Activated CD4-positive, alpha-beta T cell treated with anti-CD3 and anti-CD28 coated beads, Interleukin-2, amount 50 U/mL, for 48 hours (primary cell): ENCODE data around the gene ZFP57.
"Not testable (repeated sequence)": the region's sequence is repeated elsewhere in the genome, so short reads cannot be mapped to it uniquely, and the experiment has no call there.

Source experiments
- DNase-seq, 2 experiments: peaks; one replicate each; pipeline ENCODE4 v3.0.0-alpha.2; 2020

The ZFP57 gene

DNA sequence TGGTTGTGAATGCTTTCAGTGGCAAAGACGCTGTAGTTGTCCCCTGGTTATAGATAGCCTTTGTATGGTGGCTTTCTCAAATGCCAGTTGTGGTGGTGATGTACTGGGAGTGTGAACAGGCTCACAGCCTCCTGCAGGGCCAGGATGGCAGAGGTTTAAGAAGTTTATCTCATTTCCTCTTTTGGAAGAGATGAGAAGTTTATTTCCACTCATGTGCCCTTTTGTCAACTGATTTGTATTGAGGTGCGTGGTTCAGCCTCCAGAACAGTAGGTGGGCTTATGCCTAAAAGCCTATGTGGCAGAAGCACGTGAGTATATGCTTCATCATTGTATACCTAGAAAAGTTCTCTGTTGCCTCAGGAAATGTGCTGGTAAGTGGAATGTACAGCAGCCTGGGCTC lies 13.7 kb upstream of the ZFP57 start:
- no peak for DNase-seq

DNA sequence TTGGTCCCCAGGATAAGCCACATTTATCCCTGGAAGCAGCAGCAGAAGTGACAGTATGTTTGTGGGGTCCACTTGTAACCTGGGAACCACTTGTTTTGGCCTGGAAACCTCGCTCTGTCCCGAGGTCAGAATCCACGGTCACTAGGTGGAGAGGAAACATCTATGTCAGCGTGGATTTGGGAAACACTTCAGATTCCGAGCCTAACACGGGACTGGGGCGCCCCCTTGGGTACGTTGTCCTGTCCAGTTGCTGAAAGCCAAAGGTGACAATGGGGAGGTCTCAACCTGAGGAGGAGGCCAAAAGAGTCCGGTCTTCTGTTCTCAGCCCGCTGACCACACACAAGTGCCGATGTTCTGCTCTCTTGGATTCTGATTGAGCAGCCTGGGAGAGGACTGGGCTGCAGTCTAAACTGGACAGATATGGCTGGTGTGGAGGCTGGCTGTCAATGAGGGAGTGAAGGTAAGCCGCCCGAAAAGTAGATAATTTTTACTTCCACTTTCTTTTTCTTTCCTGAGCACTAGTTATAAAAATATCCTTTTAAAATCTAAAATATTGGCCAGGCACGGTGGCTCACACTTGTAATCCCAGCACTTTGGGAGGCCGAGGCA lies 4.9 kb upstream of the ZFP57 start:
- DNase-seq: no peak

DNA sequence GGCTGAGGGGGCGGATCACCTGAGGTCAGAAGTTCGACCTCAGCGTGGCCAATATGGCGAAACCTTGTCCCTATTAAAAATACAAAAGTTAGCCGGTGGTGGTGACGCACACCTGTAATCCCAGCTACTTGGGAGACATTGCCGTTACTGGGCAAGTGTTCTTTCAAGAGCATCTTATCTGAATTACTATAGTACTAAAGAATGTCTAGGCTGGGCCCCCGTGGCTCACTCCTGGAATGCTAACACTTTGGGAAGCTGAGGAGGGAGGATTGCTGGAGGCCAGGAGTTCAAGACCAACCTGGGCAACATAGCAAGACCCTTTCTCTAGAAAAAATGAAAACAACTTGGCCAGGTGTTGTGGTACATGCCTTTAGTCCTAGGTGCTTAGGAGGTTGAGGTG lies 859 bp upstream of the ZFP57 start:
- DNase-seq: no peak

DNA sequence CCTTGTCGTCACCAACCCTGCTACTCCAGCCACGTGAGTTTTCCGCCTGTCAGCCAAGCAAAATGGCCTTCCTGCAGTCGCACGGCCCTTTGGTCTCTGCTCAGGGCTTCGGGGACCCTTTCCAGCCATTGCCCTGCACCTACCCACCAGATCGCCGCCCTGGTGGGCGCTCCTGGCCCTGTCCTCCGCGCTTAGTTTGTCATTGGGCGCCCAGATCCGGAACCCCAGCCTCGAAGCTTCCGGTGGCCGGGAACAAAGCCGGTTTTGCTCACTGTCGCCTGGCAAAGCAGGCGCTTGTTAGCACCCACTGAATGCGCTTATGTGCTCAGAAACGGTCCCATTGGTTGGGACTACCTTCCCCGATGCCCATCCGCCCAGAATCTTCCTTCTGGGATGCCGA lies 536 bp downstream of the ZFP57 start:
- DNase-seq: no peak

DNA sequence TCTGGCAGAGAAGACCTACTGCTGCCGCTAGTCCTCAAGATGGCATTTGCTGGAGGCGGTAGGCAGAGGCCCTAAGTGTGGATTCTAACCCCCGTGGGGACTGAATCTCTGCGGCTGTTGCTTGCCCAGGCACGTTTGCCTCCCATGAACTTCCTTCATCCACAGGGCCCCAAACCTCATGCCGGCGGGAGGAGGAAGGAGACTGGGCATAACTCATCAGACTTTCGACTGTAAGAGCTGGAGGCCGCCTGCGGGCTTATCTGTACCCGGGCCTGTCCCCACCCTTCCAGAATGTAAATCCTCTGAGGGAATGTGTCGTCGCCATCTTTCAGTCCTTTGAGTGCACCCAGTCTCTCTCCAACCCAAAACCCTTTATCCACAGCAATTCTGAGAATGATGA lies 990 bp downstream of the ZFP57 start:
- DNase-seq: no peak

DNA sequence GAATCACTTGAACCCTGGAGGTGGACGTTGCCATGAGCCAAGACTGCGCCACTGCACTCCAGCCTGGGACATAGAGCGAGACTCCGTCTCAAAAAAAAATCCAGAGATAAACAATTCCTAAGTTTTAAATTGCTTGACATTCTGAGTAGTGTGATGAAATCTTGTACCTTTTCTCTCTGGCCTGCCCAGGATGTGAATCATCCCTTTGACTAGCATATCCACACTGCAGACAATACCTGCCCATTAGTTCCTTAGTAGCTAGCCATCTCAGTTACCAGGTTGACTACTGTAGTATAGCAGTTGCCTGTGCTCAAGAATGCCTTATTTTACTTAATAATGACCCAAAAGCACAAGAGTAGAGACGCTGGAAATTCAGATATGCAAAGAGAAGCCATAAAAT lies 2.8 kb downstream of the ZFP57 start:
- no peak for DNase-seq

DNA sequence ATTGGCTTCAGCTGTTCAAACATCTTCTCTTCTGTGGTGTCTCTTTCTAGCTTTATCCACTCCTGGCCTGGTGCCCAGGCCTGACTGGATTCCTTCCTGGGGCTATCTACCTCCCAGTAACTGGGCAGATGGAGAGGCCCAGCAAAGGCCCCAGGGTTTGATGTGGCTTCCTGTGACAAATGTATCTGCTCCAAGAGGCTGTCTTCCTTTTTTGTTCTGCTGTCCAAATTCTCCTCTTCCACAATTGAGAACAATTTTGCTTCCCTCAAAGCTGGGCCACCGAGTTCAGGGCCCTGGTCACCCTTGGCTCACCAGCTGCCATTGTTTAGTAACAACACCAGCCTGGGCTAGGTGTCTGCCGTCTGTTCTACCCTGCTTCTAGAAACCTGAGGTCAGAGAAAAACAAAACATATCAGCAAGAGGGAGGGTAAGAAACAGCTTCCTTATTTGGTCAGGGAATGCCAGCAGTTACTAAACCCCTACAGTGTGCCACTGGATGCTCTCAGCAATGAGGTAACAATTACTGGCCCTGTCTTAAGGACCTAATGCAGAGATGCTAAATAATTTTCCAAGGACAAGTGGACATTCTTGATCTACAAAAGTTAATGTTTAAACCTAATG lies 3.9 kb downstream of the ZFP57 start:
- no peak for DNase-seq

DNA sequence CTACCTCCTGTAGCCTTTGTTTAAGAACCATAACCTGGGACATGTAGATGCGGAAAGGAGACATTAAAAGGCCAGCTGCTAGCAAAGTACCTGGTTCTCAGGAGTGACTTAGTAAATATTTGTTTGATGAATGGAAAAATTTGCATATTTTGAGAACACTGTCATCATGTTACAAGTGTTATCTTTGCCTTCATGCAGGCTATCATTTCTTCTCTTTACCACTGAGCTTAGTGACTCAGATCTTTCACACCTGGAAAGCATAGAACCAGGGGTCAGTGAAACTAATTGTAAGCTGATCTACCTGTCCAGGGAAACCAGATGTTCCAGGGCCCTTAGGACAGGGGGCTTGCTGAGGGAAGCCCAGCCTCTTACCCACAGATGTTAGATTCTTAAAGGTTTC lies 5.4 kb downstream of the ZFP57 start:
- no peak for DNase-seq

DNA sequence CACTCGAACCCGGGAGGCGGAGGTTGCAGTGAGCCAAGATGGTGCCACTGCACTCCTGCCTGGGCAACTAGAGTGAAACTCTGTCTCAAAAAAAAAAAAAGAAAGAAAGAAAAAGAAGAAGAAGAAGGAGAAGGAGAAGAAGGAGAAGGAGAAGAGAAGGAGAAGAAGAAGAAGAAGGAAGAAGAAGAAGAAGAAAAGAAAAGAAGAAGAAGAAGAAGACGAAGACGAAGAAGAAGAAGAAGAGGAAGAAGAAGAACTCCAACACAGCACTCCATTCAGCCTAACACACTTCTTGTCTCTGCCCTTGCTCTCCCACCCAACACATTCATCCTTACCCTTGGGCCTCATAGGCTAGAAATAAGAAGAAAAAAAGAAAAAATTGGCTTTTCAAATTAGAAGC lies 6.9 kb downstream of the ZFP57 start:
- DNase-seq: no peak

DNA sequence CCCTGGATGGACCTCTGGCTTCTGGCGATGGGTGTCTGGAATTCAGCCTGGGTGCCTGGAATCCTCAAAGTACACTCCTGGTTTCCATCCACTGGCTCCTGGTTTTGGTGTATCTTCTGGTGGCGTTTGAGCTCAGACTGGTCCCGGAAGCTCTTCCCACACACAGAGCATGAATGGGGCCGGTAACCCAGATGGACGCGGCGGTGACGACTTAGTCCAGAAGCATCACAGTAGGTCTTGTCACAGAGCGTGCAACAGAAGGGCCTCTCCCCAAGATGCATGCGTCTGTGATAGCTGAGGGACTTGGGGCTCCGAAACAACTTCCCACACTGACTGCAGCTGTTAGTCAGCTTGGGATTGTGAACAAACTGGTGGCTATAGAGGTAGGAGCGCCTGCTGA lies 7.8 kb downstream of the ZFP57 start:
- no peak for DNase-seq

DNA sequence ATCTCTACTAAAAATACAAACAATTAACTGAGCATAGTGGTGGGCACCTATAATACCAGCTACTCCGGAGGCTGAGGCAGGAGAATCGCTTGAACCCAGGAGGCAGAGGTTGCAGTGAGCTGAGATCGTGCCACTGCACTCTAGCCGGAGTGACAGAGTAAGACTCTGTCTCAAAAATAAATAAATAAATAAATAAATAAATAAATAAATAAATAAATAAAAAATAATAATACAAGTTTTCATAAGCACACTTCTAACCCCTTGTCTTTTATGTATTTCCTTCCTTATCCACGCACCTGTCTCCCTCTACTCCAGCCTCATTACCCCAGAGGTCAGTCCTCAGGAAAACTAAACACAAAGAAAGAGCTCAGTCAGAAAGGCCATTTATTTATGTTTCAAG lies 8.8 kb downstream of the ZFP57 start:
- DNase-seq: not testable (repeated sequence)

DNA sequence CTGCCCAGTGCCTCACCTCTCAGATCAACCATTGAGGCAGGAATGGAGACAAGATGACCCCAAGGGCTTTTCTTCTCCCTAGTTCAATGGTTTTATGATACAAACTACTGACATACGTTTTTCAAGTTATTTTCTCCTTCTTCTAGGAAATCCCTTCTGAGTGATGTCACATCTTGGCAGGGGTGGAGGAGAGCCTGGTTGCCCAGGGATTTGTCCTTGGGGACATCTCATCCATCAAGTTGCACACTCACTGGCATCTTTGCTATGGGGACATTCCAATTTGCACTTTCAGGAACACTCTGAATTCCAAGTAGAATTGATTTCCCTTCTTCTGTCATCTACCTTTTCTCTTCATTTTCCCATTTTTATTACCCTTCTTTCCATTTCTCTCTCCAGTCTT lies 9.9 kb downstream of the ZFP57 start:
- DNase-seq: no peak

DNA sequence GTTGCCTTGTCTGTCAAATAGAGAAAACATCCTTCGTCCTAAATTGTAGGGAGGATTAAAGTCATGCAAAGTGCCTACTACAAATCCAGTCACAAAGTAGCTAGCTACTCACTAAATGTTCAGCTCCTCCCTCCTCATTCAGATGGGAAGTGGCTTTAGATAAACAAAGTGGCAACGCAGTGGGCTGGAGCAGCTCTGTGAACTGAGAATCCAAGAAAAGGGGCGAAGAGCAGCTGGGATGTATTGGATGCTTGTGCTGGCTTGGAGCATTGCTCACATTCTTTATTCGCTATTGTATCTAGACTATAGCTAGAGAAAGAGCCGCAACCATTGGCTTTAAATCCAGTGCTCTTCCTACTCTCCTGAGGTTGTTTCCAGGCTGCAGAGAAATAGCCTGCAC lies 13.8 kb downstream of the ZFP57 start:
- no peak for DNase-seq

DNA sequence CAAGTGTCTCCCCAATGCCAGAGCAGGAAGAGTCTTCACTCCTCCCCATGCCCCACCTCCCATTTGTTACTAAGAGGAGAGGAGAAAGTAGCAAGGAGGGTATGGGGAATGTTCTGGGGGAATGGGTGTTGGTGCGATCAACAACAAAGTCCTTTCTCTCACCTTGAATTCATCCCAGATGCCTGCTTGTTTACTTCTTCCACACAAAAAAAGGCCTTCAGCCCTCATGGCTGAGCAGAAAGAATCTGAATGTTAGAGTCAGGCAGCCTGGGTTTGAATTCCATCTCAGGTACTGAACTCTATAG lies 14.2 kb downstream of the ZFP57 start:
- no peak for DNase-seq

DNA sequence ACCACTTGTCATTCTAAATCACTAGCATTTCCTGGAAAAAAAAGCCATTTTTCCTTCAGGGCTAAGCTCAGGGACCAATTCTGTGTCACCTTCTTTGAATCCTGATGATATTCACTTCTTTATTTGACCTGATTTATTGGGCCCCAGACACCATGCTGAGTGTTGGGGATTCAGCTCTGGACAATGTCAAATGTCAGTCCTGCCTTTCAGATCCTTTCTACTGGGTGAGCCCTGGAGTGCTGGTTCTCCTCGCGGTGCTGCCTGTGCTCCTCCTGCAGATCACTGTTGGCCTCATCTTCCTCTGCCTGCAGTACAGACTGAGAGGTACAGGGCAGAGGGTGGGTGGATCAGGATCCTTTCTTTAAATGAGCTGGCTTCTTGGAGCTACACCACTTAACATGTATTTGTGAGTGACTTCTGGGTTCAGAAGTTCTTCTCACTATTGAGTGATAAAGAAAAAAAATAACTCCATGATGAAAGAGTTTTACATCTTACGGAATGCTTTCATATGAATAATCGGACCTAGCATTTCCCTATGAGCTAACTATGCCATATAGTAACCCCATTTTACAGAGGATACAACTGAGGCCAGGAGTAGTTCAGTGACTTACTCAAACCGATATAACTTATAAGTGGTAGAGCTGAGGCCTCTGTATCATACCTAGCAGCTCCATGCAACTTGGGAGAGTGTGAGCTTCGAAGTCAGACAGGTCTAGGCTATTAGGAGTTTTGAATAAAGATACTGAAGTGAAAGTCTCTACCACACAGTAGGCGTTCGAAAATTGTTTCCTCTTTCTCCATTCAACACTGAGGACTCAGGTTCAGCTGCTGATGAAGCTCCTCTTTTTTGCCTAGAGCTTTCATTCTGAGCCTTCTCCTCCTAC lies 14.8 kb downstream of the ZFP57 start:
- no peak for DNase-seq

DNA sequence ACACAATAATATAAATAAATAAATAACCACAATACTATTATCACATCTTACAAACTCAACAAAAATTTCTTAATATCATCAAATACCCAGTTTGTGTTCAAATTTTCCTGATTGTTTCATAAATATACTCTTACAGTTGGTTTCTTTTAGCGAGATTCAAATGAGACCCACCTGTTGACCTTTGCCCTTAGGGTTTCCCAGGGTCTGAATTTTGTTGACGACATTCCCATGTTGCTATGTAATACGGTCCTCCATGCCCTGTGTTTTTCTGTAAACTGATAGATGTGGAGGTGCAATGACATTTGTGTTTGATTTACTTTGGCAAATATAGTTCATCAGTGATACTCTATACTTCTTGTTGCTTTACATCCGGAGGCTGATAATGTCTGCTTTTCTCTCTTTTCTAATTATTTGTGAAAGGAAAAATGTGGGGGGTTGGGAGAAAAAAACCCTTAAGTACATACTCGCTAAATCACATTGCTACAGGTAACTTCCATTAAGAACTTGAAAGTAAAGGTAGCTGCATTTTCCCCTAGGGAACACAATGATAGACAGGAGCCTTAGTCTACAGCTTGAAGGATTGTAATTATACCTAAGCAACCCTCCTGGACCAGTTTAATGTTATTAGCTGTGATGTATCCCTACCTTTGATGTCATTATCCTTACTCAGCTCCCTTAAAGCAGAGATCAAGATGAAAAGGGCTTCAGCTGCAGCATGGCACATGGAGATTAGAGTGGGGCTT lies 17.5 kb downstream of the ZFP57 start:
- DNase-seq: no peak

DNA sequence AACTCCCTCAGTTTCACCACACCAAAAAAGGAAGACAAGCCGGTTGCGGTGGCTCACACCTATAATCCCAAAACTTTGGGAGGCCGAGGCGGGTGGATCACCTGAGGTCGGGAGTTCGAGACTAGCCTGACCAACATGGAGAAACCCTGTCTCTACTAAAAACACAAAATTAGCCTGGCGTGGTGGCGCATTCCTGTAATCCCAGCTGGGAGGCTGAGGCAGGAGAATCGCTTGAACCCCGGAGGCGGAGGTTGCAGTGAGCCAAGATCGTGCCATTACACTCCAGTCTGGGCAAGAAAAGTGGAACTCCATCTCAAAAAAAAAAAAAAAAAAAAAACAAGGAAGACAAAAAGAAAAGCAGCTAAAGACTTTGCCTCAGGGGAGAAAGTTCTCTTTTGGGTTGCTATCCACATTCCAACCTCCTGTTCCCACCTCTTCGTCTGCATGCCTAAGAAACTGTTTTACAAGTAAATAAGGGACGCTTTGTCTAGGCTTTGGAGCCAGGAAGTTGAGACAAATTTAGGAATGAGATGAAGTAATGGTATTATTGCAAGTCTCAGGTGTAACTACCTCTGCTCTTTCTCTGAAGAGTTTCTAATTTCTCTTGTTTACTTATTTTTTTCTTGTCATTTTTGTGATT lies 19.3 kb downstream of the ZFP57 start:
- DNase-seq: not testable (repeated sequence)

DNA sequence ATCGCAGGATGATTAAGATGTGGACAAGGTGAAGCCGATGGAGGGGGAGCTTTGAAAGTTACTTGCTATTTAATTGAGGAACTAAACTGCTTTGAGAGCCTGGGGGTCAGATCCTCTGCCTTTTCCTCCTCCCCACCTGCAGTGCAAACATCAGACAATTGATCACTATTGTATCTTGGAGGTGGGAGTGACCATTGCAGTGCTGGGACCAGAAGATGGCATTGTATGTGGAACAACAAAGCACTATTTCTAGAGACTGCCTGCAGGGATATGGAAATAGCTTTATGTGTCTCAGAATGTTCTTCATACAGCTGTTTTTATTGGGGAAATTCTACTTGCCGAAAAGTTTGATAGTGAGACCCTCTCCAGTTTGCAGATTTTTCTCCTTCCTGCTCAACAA lies 19.9 kb downstream of the ZFP57 start:
- DNase-seq: no peak

DNA sequence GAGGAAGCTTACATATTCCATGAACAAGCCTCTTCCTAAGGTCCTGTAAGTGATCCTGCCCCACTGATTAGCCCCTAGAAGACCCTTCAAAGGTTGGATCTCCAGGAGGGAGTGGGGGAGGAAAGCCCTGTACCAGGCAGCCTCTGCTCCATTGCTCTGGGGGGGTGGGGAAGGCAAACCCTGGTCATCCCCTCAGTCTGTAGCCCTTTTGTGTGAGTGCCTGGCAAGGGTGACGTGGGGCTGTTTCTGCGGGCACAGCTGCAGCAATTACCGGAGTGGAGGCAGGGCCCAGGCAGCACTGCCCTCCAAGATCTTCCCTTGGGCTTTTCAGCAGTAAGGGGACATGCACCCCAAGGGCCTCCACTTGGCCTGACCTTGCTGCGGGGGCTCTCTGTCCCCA lies 24.2 kb downstream of the ZFP57 start, which contains the start of gene MOG:
TSS of gene MOG (plus strand) at position 295 of the 400 bp plus-strand sequence. CDS start 118 bp downstream, outside the sequence.
- DNase-seq: no peak

DNA sequence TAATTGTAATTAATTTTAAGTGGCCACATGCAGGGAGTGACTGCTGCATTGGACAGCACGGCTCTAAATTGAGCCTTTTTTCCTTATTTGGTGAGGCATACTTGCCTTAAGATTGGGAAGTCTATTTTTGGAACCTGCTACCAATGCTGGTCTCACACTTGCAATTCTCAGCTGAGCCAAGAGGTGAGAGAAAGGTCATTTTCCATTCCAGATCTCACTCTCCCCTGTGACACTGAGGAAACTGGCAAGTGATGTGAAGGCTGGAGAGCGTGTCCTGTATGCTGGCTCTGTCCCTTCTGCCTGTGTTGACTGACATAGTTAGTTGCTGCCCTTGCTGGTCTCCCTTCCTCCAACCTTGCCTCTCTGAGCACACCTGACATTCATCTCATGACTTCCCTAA lies 24.8 kb downstream of the ZFP57 start:
- DNase-seq: no peak

DNA sequence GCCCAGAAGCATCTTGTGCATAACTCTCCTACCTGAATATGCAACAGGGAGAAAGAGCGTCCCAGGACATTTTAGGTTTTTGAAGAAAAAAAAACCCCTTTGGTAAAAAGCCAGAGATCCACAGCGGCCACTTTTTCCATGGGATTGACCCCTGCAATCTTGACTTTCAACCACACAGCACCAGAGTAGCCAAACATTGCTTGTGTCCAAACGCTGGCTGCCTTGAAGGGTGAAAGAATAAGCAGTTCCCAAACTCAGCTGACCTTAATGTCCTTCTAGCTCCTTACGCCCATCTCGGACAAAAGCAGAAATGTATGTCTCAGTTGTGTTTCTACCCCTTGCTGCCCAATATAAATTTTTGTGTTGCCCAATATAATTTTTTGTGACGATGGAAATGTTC lies 25.3 kb downstream of the ZFP57 start:
- DNase-seq: no peak

DNA sequence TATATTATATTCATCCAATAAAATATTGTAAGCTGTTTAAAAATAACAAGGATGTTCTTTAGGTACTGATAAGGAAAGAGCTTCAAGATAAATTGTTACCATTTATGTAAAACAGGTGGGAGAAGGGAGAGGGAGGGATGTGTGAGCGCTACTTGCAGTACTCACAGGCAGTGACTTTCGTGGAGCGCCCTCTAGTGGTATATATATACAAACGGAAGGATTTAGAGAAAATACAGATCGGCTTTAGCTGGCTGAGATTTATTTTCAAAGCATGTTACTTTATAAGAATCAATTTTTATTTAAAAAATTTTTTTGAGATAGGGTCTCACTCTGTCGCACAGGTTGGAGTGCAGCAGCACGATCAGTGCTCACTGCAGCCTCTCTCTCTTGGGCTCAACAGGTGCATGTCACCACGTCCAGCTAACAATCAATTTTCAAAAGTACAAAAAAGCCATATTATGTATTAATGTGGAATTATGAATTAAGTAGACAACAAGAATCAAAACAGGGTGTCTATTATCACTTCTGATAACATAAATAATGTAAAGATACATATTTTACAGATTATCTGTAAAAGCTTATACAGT lies 27.4 kb downstream of the ZFP57 start:
- peak; percentile 21 to 34 for DNase-seq

DNA sequence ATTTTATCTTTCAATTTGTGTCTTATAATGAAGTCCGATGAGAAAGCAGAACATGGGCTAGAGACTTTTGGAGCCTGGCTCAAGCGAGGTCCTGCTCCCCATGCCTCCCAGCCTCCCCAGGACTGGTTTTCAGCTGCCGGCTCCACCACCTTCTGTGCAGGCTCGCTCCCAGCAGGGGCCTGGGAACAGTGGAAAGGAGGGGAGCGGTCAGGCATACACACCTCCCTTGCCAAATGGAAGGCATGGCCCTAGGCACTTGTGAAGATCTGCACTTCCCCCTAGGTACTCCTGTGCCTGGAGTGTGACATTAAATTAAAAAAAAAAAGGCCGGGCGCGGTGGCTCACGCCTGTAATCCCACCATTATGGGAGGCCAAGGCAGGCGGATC lies 28.8 kb downstream of the ZFP57 start:
- DNase-seq: no peak
